BLaER1 treated with 17β-estradiol and CSF1 and Interleukin-3, amounts not matched to agents 10 nM and 100 nM (cell line): ENCODE results near the gene MRC2.

Experiments used
- H3K27ac ChIP-seq, 11 experiments: shearing (Covaris generic); formaldehyde crosslinking; 2 replicates each; pipeline ENCODE4 v1.8.1; 2022
- H3K27me3 ChIP-seq, 11 experiments: shearing (Covaris generic); formaldehyde crosslinking; 2 replicates each; pipeline ENCODE4 v1.8.1; 2022
- H3K36me3 ChIP-seq, 11 experiments: shearing (Covaris generic); formaldehyde crosslinking; 2 replicates each; pipeline ENCODE4 v1.8.1; 2022
- H3K4me1 ChIP-seq, 10 experiments: shearing (Covaris generic); formaldehyde crosslinking; 2 replicates each; pipeline ENCODE4 v1.8.1; 2022
- H3K4me2 ChIP-seq, 11 experiments: shearing (Covaris generic); formaldehyde crosslinking; 2 replicates each; pipeline ENCODE4 v1.8.1; 2022
- H3K4me3 ChIP-seq, 10 experiments: shearing (Covaris generic); formaldehyde crosslinking; 2 replicates each; pipeline ENCODE4 v1.8.1; 2022
- H3K9ac ChIP-seq, 11 experiments: shearing (Covaris generic); formaldehyde crosslinking; 2 replicates each; pipeline ENCODE4 v1.8.1; 2022
- H3K9me3 ChIP-seq, 11 experiments: shearing (Covaris generic); formaldehyde crosslinking; replicated peaks in 1 of 11; 2 replicates each; pipeline ENCODE4 v1.8.1; 2022
- H4K20me1 ChIP-seq, 11 experiments: shearing (Covaris generic); formaldehyde crosslinking; 2 replicates each; pipeline ENCODE4 v1.8.1; 2022
- Cebpa-rat ChIP-seq, 11 experiments: shearing (Covaris generic); IDR thresholded peaks; 2 replicates each; pipeline ENCODE4 v1.8.1; 2022

The MRC2 gene

GRCh38 chr17:62627904-62628633, 599 bp downstream of the MRC2 start:
- Histone ChIP-seq H3K9ac (peak overlapping the region; percentile 79 to 91 (median 87)), H3K27ac (peak overlapping the region; percentile 59 to 93 (median 87); a peak in 21 of 22 replicates)
- TF ChIP-seq Cebpa-rat (IDR thresholded peaks at IDR 0.05) = no peak

GRCh38 chr17:62628831-62629555, 1.5 kb downstream of the MRC2 start:
- Histone ChIP-seq H3K27me3 (no peaks in the 10 kb centered on the region), H3K36me3 (peaks cover 0 to 41% (median 9%) of the 10 kb centered on the region in 11 experiments; a peak in 11 of 22 replicates), H4K20me1 (peaks cover 14 to 58% (median 51%) of the 10 kb centered on the region in 11 experiments; a peak in 21 of 22 replicates), H3K9ac (peak overlapping the region; percentile 79 to 91 (median 87)), H3K9me3 (no peaks in the 10 kb centered on the region), H3K4me1 (peaks cover 55 to 86% (median 76%) of the 10 kb centered on the region in 10 experiments), H3K4me2 (peak overlapping the region; percentile 84 to 99 (median 97)), H3K27ac (peak overlapping the region; percentile 37 to 93 (median 87); a peak in 21 of 22 replicates), H3K4me3 (peak overlapping the region; percentile 77 to 97 (median 91))
- no peak for TF ChIP-seq Cebpa-rat (IDR thresholded peaks at IDR 0.05)

More at GRCh38 chr17:62627904-62628633, 599 bp downstream of the MRC2 start:
- H3K4me1 ChIP-seq = peaks cover 55 to 78% (median 69%) of the 10 kb centered on the region in 10 experiments
- peak overlapping the region; percentile 77 to 97 (median 91) for H3K4me3 ChIP-seq
- no peaks in the 10 kb centered on the region for H3K9me3 ChIP-seq
- H3K4me2 ChIP-seq = peak overlapping the region; percentile 84 to 99 (median 97)
- peaks cover 14 to 48% (median 44%) of the 10 kb centered on the region in 11 experiments; a peak in 21 of 22 replicates for H4K20me1 ChIP-seq
- peaks cover 0 to 37% (median 9%) of the 10 kb centered on the region in 11 experiments; a peak in 11 of 22 replicates for H3K36me3 ChIP-seq
- H3K27me3 ChIP-seq = no peaks in the 10 kb centered on the region

- no peaks in the 10 kb centered on the region for H3K9me3 ChIP-seq
- H3K4me1 ChIP-seq = peaks cover 54 to 86% (median 79%) of the 10 kb centered on the region in 10 experiments
- H3K36me3 ChIP-seq = peaks cover 0 to 48% (median 9%) of the 10 kb centered on the region in 11 experiments; a peak in 11 of 22 replicates
- no peak for TF ChIP-seq Cebpa-rat (IDR thresholded peaks at IDR 0.05)
- H3K4me3 ChIP-seq = peak overlapping the region in 9 of 10 experiments; percentile 77 to 97 (median 92); a peak in 17 of 20 replicates
- peaks cover 14 to 65% (median 59%) of the 10 kb centered on the region in 11 experiments; a peak in 21 of 22 replicates for H4K20me1 ChIP-seq
- peak overlapping the region; percentile 79 to 91 (median 87); a peak in 21 of 22 replicates for H3K9ac ChIP-seq
- peak overlapping the region; percentile 84 to 99 (median 97) for H3K4me2 ChIP-seq
- peak overlapping the region in 9 of 11 experiments; percentile 80 to 93 (median 87); a peak in 16 of 22 replicates for H3K27ac ChIP-seq
- H3K27me3 ChIP-seq = no peaks in the 10 kb centered on the region
These were observed 2.3 kb downstream of the MRC2 start for GRCh38 chr17:62629556-62630364.

- Histone ChIP-seq H3K27me3 (no peaks in the 10 kb centered on the region), H3K9me3 (no peaks in the 10 kb centered on the region), H3K4me3 (peak overlapping the region in 4 of 10 experiments; percentile 92 to 97 (median 95); a peak in 7 of 20 replicates), H3K4me1 (peaks cover 46 to 86% (median 73%) of the 10 kb centered on the region in 10 experiments), H3K36me3 (peaks cover 0 to 55% (median 12%) of the 10 kb centered on the region in 11 experiments; a peak in 16 of 22 replicates), H3K9ac (peak overlapping the region in 4 of 11 experiments; percentile 19 to 91 (median 54); a peak in 5 of 22 replicates), H3K4me2 (peak overlapping the region; percentile 84 to 99 (median 97); a peak in 20 of 22 replicates), H4K20me1 (peaks cover 14 to 73% (median 66%) of the 10 kb centered on the region in 11 experiments; a peak in 21 of 22 replicates), H3K27ac (peak overlapping the region in 3 of 11 experiments; percentile 7 to 15 (median 12); a peak in 2 of 22 replicates)
- no peak for TF ChIP-seq Cebpa-rat (IDR thresholded peaks at IDR 0.05)
These were observed 3.1 kb downstream of the MRC2 start for GRCh38 chr17:62630365-62631085.

- H3K9ac ChIP-seq = peak overlapping the region in 3 of 11 experiments; percentile 19 to 87 (median 29); a peak in 2 of 22 replicates
- no peaks in the 10 kb centered on the region for H3K9me3 ChIP-seq
- H3K36me3 ChIP-seq = peaks cover 0 to 62% (median 12%) of the 10 kb centered on the region in 11 experiments; a peak in 16 of 22 replicates
- peaks cover 14 to 81% (median 70%) of the 10 kb centered on the region in 11 experiments; a peak in 21 of 22 replicates for H4K20me1 ChIP-seq
- H3K4me1 ChIP-seq = peaks cover 38 to 80% (median 66%) of the 10 kb centered on the region in 10 experiments
- no peak for TF ChIP-seq Cebpa-rat (IDR thresholded peaks at IDR 0.05)
- peak overlapping the region in 2 of 10 experiments; percentile 96 to 97; a peak in 1 of 20 replicates for H3K4me3 ChIP-seq
- 0 out of 22 replicates have a peak overlapping the region, but pooled peaks of 1 of the 11 experiments have one; percentile 7 for H3K27ac ChIP-seq
- H3K4me2 ChIP-seq = peak overlapping the region; percentile 11 to 99 (median 97); a peak in 19 of 22 replicates
- no peaks in the 10 kb centered on the region for H3K27me3 ChIP-seq
These were observed 3.8 kb downstream of the MRC2 start for GRCh38 chr17:62631086-62631935.

- H3K9ac ChIP-seq = peak overlapping the region in 2 of 11 experiments; percentile 7 to 29; a peak in 3 of 22 replicates
- peak overlapping the region in 2 of 11 experiments; percentile 5 to 32; a peak in 1 of 22 replicates for H3K27ac ChIP-seq
- peaks cover 35 to 81% (median 66%) of the 10 kb centered on the region in 10 experiments for H3K4me1 ChIP-seq
- 0 out of 20 replicates have a peak overlapping the region, but pooled peaks of 1 of the 10 experiments have one; percentile 15 for H3K4me3 ChIP-seq
- H3K36me3 ChIP-seq = peaks cover 0 to 69% (median 12%) of the 10 kb centered on the region in 11 experiments; a peak in 17 of 22 replicates
- H3K4me2 ChIP-seq = peak overlapping the region; percentile 3 to 99 (median 96); a peak in 18 of 22 replicates
- no peaks in the 10 kb centered on the region for H3K27me3 ChIP-seq
- H3K9me3 ChIP-seq = no peaks in the 10 kb centered on the region
- no peak for TF ChIP-seq Cebpa-rat (IDR thresholded peaks at IDR 0.05)
- H4K20me1 ChIP-seq = peaks cover 14 to 90% (median 75%) of the 10 kb centered on the region in 11 experiments; a peak in 21 of 22 replicates
These were observed 4.8 kb downstream of the MRC2 start for GRCh38 chr17:62631936-62632924.
